Activated CD8-positive, alpha-beta T cell treated with anti-CD3 and anti-CD28 coated beads for 36 hours (primary cell): ENCODE data around the gene CDK13. TPM values are rescaled to one million over a fixed set of nuclear protein-coding genes. Genes with fewer than 3 reads are reported as not detected.

Experiments
- ATAC-seq: fragments of 200-7000 bp; cut with Tn5 transposase; one replicate; pipeline ENCODE4 v1.10.0; 2021; ENCODE audit warnings: mild to moderate bottlenecking, moderate library complexity
- CTCF ChIA-PET: fragments of 350-600 bp; sonication (Branson Sonifier 250); formaldehyde crosslinking; loops from one replicate; lab custom pipeline; 2021; ENCODE audit warnings: antibody characterized with exemption; lab: Charles Lee
- POLR2A ChIA-PET: fragments of 350-600 bp; sonication (Branson Sonifier 250); formaldehyde crosslinking; loops from one replicate; lab custom pipeline; 2021; ENCODE audit warnings: antibody characterized with exemption; lab: Charles Lee
- DNase-seq: peaks from one replicate; pipeline ENCODE4 v3.0.0-alpha.2; 2020
- H3K27ac Mint-ChIP-seq: one replicate; pipeline ENCODE4 v1.8.0; 2021; ENCODE audit warnings: mild to moderate bottlenecking, mixed read lengths
- H3K27me3 Mint-ChIP-seq: one replicate; pipeline ENCODE4 v1.8.0; 2021; ENCODE audit warnings: mixed read lengths
- H3K36me3 Mint-ChIP-seq: one replicate; pipeline ENCODE4 v1.8.0; 2021; ENCODE audit warnings: low read depth, mixed read lengths
- H3K4me1 Mint-ChIP-seq: one replicate; pipeline ENCODE4 v1.8.0; 2021; ENCODE audit warnings: low read depth, mixed read lengths
- H3K4me3 Mint-ChIP-seq: one replicate; pipeline ENCODE4 v1.8.0; 2021; ENCODE audit warnings: mild to moderate bottlenecking, moderate library complexity, mixed read lengths
- H3K9me3 Mint-ChIP-seq: one replicate; pipeline ENCODE4 v1.8.0; 2021; ENCODE audit warnings: mixed read lengths
- CTCF ChIP-seq: fragments of 200-600 bp; IDR thresholded peaks from one replicate; pipeline ENCODE4 v1.8.0; 2022; ENCODE audit warnings: antibody characterized with exemption, mild to moderate bottlenecking
- intact Hi-C: fragments of 100-400 bp; cut with micrococcal nuclease; formaldehyde crosslinking; loops from one replicate; pipeline ENCODE4 v1.10.0; 2022
- total RNA-seq, 2 experiments: library from RNA; stranded (reverse); gene quantifications; one replicate each; pipeline ENCODE4 v1.2.3, GENCODE V29; 2021

Gene CDK13
- total RNA-seq, 2 experiments from 2014 or later, result 31.6 to 32.2 TPM

- POLR2A ChIA-PET, result no interaction called here
Measured at GRCh38 chr7:39934132-39934531, 15.9 kb upstream of the CDK13 start.

GRCh38 chr7:39936761-39937160 lies 13.3 kb upstream of the CDK13 start:
- no peak for ATAC-seq

More at GRCh38 chr7:39934132-39934531, 15.9 kb upstream of the CDK13 start:
- Mint-ChIP-seq H3K36me3 (no peaks in the 10 kb centered on the region), H3K27me3 (no peaks in the 10 kb centered on the region), H3K9me3 (no peaks in the 10 kb centered on the region), H3K27ac (no peak overlapping the region), H3K4me1 (no peaks in the 10 kb centered on the region), H3K4me3 (no peak overlapping the region)
- CTCF ChIA-PET, result interaction anchor here (2.5 kb wide), 1 partner anchor 38 kb away, joined by 12 read pairs; no protein-coding TSS in a partner anchor
- no peak for ATAC-seq
- no peak for TF ChIP-seq CTCF
- DNase-seq, result no peak
- intact Hi-C loops, result no loop called here

GRCh38 chr7:39937366-39938153 lies 12.5 kb upstream of the CDK13 start:
- intact Hi-C loops, result no loop called here
- Mint-ChIP-seq H3K27ac (no peak overlapping the region), H3K4me3 (no peak overlapping the region), H3K27me3 (no peaks in the 10 kb centered on the region), H3K9me3 (no peaks in the 10 kb centered on the region), H3K4me1 (no peaks in the 10 kb centered on the region), H3K36me3 (no peaks in the 10 kb centered on the region)
- ATAC-seq (no peak), DNase-seq (no peak)
- ChIA-PET POLR2A (no interaction called here), CTCF (interaction anchor here (1.1 kb wide), 1 partner anchor 115 kb away, joined by 3 read pairs; no protein-coding TSS in a partner anchor)
- no peak for TF ChIP-seq CTCF

More at GRCh38 chr7:39936761-39937160, 13.3 kb upstream of the CDK13 start:
- TF ChIP-seq CTCF, result no peak
- DNase-seq, result no peak
- intact Hi-C loops, result no loop called here
- POLR2A ChIA-PET, result interaction anchor here (0.5 kb wide), 1 partner anchor 339 kb away, joined by 3 read pairs; no protein-coding TSS in a partner anchor
- Mint-ChIP-seq H3K4me1 (no peaks in the 10 kb centered on the region), H3K27ac (no peak overlapping the region), H3K36me3 (no peaks in the 10 kb centered on the region), H3K9me3 (no peaks in the 10 kb centered on the region), H3K4me3 (no peak overlapping the region), H3K27me3 (no peaks in the 10 kb centered on the region)
- CTCF ChIA-PET, result no interaction called here

GRCh38 chr7:39942883-39943282 lies 7.2 kb upstream of the CDK13 start:
- no peak overlapping the region for H3K4me3 Mint-ChIP-seq
- ATAC-seq (no peak), DNase-seq (no peak)
- no peaks in the 10 kb centered on the region for H3K27me3 Mint-ChIP-seq
- peaks cover 3% of the 10 kb centered on the region for H3K4me1 Mint-ChIP-seq
- no peak overlapping the region for H3K27ac Mint-ChIP-seq
- no peak for TF ChIP-seq CTCF
- H3K9me3 Mint-ChIP-seq, result no peaks in the 10 kb centered on the region
- ChIA-PET POLR2A (no interaction called here), CTCF (interaction anchor here (1.3 kb wide), 1 partner anchor 47 kb away, joined by 5 read pairs; no protein-coding TSS in a partner anchor)
- intact Hi-C loops, result no loop called here
- H3K36me3 Mint-ChIP-seq, result no peaks in the 10 kb centered on the region

- Mint-ChIP-seq H3K4me3 (no peak overlapping the region), H3K27me3 (no peaks in the 10 kb centered on the region), H3K9me3 (no peaks in the 10 kb centered on the region), H3K4me1 (peaks cover 10% of the 10 kb centered on the region), H3K27ac (no peak overlapping the region), H3K36me3 (peaks cover under 1% of the 10 kb centered on the region)
- no peak for TF ChIP-seq CTCF
- CTCF ChIA-PET, result interaction anchor here (1.1 to 2.8 kb wide), 4 partner anchors 48 to 105 kb away, joined by 4 to 19 read pairs (median 8); no protein-coding TSS in a partner anchor
- intact Hi-C loops, result no loop called here
- POLR2A ChIA-PET, result interaction anchor here (1.2 kb wide), 1 partner anchor 380 kb away, joined by 3 read pairs; no protein-coding TSS in a partner anchor
- DNase-seq, result no peak
- no peak for ATAC-seq
Measured at GRCh38 chr7:39946693-39947092, 3.4 kb upstream of the CDK13 start.
